ENCODE measurements around the gene BDNF.

The BDNF gene

GRCh38 chr11:27722953-27723344, 22.7 kb upstream of the BDNF start:
- CTCF ChIA-PET, result interaction anchor here (1.8 to 2.0 kb wide), 2 partner anchors 11 to 24 kb away, joined by 5 to 8 read pairs; no protein-coding TSS in a partner anchor

GRCh38 chr11:27722117-27722952, 22.1 kb upstream of the BDNF start:
- POLR2A ChIA-PET, result no interaction called here
- DNase-seq (ENCODE audit: extremely low spot score), result peak; percentile 25

More at GRCh38 chr11:27722953-27723344, 22.7 kb upstream of the BDNF start:
- POLR2A ChIA-PET, result no interaction called here
- TF ChIP-seq CTCF (IDR thresholded peaks at IDR 0.05; ENCODE audit: control extremely low read depth, extremely low read depth, low read depth, missing control alignments), result no peak
- DNase-seq (ENCODE audit: extremely low spot score), result peak; percentile 13

GRCh38 chr11:27721264-27722116, 21.2 kb upstream of the BDNF start:
- ChIA-PET CTCF (interaction anchor here (1.5 to 2.0 kb wide), 2 partner anchors 10 to 22 kb away, joined by 5 to 8 read pairs; no protein-coding TSS in a partner anchor), POLR2A (no interaction called here)
- DNase-seq (ENCODE audit: extremely low spot score), result peak; percentile 10
- no peak for TF ChIP-seq CTCF (IDR thresholded peaks at IDR 0.05; ENCODE audit: control extremely low read depth, extremely low read depth, low read depth, missing control alignments)

More at GRCh38 chr11:27722117-27722952, 22.1 kb upstream of the BDNF start:
- CTCF ChIA-PET, result interaction anchor here (1.8 to 2.0 kb wide), 2 partner anchors 11 to 23 kb away, joined by 5 to 8 read pairs; no protein-coding TSS in a partner anchor
- TF ChIP-seq CTCF (IDR thresholded peaks at IDR 0.05; ENCODE audit: control extremely low read depth, extremely low read depth, low read depth, missing control alignments), result no peak

GRCh38 chr11:27720277-27720830, 20.1 kb upstream of the BDNF start:
- POLR2A ChIA-PET, result no interaction called here
- DNase-seq (ENCODE audit: extremely low spot score), result peak; percentile 37
- CTCF ChIA-PET, result interaction anchor here (1.5 kb wide), 2 partner anchors 9 to 22 kb away, joined by 3 to 5 read pairs; no protein-coding TSS in a partner anchor
- no peak for TF ChIP-seq CTCF (IDR thresholded peaks at IDR 0.05; ENCODE audit: control extremely low read depth, extremely low read depth, low read depth, missing control alignments)

- POLR2A ChIA-PET, result no interaction called here
- no peak for DNase-seq (ENCODE audit: extremely low spot score)
- CTCF ChIA-PET, result interaction anchor here (1.5 kb wide), 2 partner anchors 8 to 21 kb away, joined by 3 to 5 read pairs; no protein-coding TSS in a partner anchor
- TF ChIP-seq CTCF (IDR thresholded peaks at IDR 0.05; ENCODE audit: control extremely low read depth, extremely low read depth, low read depth, missing control alignments), result no peak
These were observed 19.3 kb upstream of the BDNF start for GRCh38 chr11:27719546-27719925.
